H9 (cell line): ENCODE results near the gene TEX261. TPM values are rescaled to one million over a fixed set of nuclear protein-coding genes. Genes with fewer than 3 reads are reported as not detected.
A peak's percentile ranks its signal among the peaks of the same experiment; 100 is the strongest.

Experiments used
- DNase-seq: peaks from one replicate; pipeline ENCODE4 v3.0.0-alpha.2; 2017
- H2AFZ ChIP-seq: one replicate; pipeline ENCODE4 v1.6.1; 2013; ENCODE audit warnings: mild to moderate bottlenecking, low read length, control low read depth, moderate library complexity
- H2AK5ac ChIP-seq: 2 replicates; pipeline ENCODE4 v1.6.1; 2013; ENCODE audit warnings: low read length, control low read depth, mixed read lengths; ENCODE audit not compliant: insufficient read length
- H2BK120ac ChIP-seq: one replicate; pipeline ENCODE4 v1.6.1; 2013; ENCODE audit warnings: low read depth, mild to moderate bottlenecking, low read length, control low read depth, inconsistent platforms; ENCODE audit not compliant: poor library complexity, severe bottlenecking
- H2BK12ac ChIP-seq: 2 replicates; pipeline ENCODE4 v1.6.1; 2013; ENCODE audit warnings: low read length, control low read depth, mixed read lengths, low read depth; ENCODE audit not compliant: insufficient read length
- H2BK15ac ChIP-seq: 2 replicates; pipeline ENCODE4 v1.6.1; 2013; ENCODE audit warnings: low read depth, low read length, control low read depth
- H2BK20ac ChIP-seq: one replicate; pipeline ENCODE4 v1.6.1; 2013; ENCODE audit warnings: low read depth, mild to moderate bottlenecking, low read length, control low read depth, inconsistent platforms; ENCODE audit not compliant: poor library complexity, severe bottlenecking
- H2BK5ac ChIP-seq: 2 replicates; pipeline ENCODE4 v1.6.1; 2013; ENCODE audit warnings: low read length, control low read depth, mixed read lengths; ENCODE audit not compliant: insufficient read length
- H3K14ac ChIP-seq: 2 replicates; pipeline ENCODE4 v1.6.1; 2013; ENCODE audit warnings: low read length, control low read depth; ENCODE audit not compliant: insufficient read depth
- H3K18ac ChIP-seq: 2 replicates; pipeline ENCODE4 v1.6.1; 2013; ENCODE audit warnings: low read depth, mild to moderate bottlenecking, mixed read lengths, low read length, control low read depth; ENCODE audit not compliant: insufficient read length
- H3K23ac ChIP-seq: 2 replicates; pipeline ENCODE4 v1.6.1; 2013; ENCODE audit warnings: low read length, control low read depth, mixed read lengths, low read depth; ENCODE audit not compliant: insufficient read length
- H3K23me2 ChIP-seq: 2 replicates; pipeline ENCODE4 v1.6.1; 2013; ENCODE audit warnings: low read depth, mild to moderate bottlenecking, mixed read lengths, low read length, control low read depth; ENCODE audit not compliant: insufficient read length, poor library complexity, severe bottlenecking
- H3K27ac ChIP-seq: 2 replicates; pipeline ENCODE4 v1.5.1; 2013; ENCODE audit warnings: low read length, control low read depth, mixed read lengths, low read depth; ENCODE audit not compliant: insufficient read length
- H3K27me3 ChIP-seq: 2 replicates; pipeline ENCODE4 v1.6.1; 2013; ENCODE audit warnings: low read length, control low read depth, inconsistent platforms; ENCODE audit not compliant: insufficient read depth
- H3K4ac ChIP-seq: 2 replicates; pipeline ENCODE4 v1.6.1; 2013; ENCODE audit warnings: low read depth, mild to moderate bottlenecking, control low read depth, inconsistent platforms, low read length, moderate library complexity
- H3K4me1 ChIP-seq: 2 replicates; pipeline ENCODE4 v1.6.1; 2013; ENCODE audit warnings: low read length, control low read depth, inconsistent platforms; ENCODE audit not compliant: insufficient read depth
- H3K4me2 ChIP-seq: 2 replicates; pipeline ENCODE4 v1.6.1; 2013; ENCODE audit warnings: low read length, control low read depth, mixed read lengths; ENCODE audit not compliant: insufficient read length, insufficient read depth
- H3K56ac ChIP-seq: 2 replicates; pipeline ENCODE4 v1.6.1; 2013; ENCODE audit warnings: low read depth, mild to moderate bottlenecking, mixed read lengths, low read length, control low read depth; ENCODE audit not compliant: insufficient read length
- H3K79me1 ChIP-seq: 2 replicates; pipeline ENCODE4 v1.6.1; 2013; ENCODE audit warnings: low read depth, mild to moderate bottlenecking, moderate library complexity, low read length, control low read depth, inconsistent platforms; ENCODE audit not compliant: insufficient read depth, poor library complexity, severe bottlenecking
- H3K79me2 ChIP-seq: 2 replicates; pipeline ENCODE4 v1.6.1; 2013; ENCODE audit warnings: low read length, control low read depth, inconsistent platforms; ENCODE audit not compliant: insufficient read depth
- H3K9ac ChIP-seq: 2 replicates; pipeline ENCODE4 v1.6.1; 2013; ENCODE audit warnings: low read length, control low read depth, mixed read lengths; ENCODE audit not compliant: insufficient read length; ENCODE audit errors: extremely low read depth
- H3K9me3 ChIP-seq: one replicate; pipeline ENCODE4 v1.6.1; 2013; ENCODE audit warnings: low read depth, low read length, inconsistent platforms; ENCODE audit not compliant: control insufficient read depth
- H3T11ph ChIP-seq: one replicate; pipeline ENCODE4 v1.6.1; 2013; ENCODE audit warnings: mild to moderate bottlenecking, low read length, control low read depth, inconsistent platforms
- H4K20me1 ChIP-seq: one replicate; pipeline ENCODE4 v1.6.1; 2013; ENCODE audit not compliant: control insufficient read depth, insufficient read length, insufficient read depth
- H4K5ac ChIP-seq: 2 replicates; pipeline ENCODE4 v1.6.1; 2013; ENCODE audit warnings: low read depth, mild to moderate bottlenecking, mixed read lengths, low read length, control low read depth; ENCODE audit not compliant: insufficient read length
- H4K8ac ChIP-seq: replicated peaks from 2 replicates; pipeline ENCODE4 v1.6.1; 2013; ENCODE audit warnings: low read length, control low read depth, mixed read lengths, low read depth; ENCODE audit not compliant: insufficient read length
- H4K91ac ChIP-seq: 2 replicates; pipeline ENCODE4 v1.6.1; 2013; ENCODE audit warnings: low read depth, mild to moderate bottlenecking, moderate library complexity, mixed read lengths, low read length, control low read depth; ENCODE audit not compliant: insufficient read length
- H3K27ac Mint-ChIP-seq, 3 experiments: 2 replicates in 2 of 3; 3 replicates in 1 of 3; pipeline ENCODE4 v1.8.0; 2020 to 2021; ENCODE audit warnings: mixed read lengths in 3 of 3, mild to moderate bottlenecking in 1 of 3, moderate library complexity in 1 of 3
- H3K27me3 Mint-ChIP-seq: 2 replicates; pipeline ENCODE4 v1.8.0; 2021; ENCODE audit warnings: low read depth, mild to moderate bottlenecking, moderate library complexity, mixed read lengths
- H3K36me3 Mint-ChIP-seq, 3 experiments: 2 replicates in 2 of 3; 3 replicates in 1 of 3; pipeline ENCODE4 v1.8.0; 2020 to 2021; ENCODE audit warnings: low read depth in 3 of 3, mixed read lengths in 3 of 3; ENCODE audit not compliant: insufficient read depth in 1 of 3
- H3K4me1 Mint-ChIP-seq, 2 experiments: 2 replicates each; pipeline ENCODE4 v1.8.0; 2020; ENCODE audit warnings: mixed read lengths in 2 of 2
- H3K4me3 Mint-ChIP-seq, 2 experiments: 2 replicates in 1 of 2; 3 replicates in 1 of 2; pipeline ENCODE4 v1.8.0; 2020 to 2021; ENCODE audit warnings: mild to moderate bottlenecking in 2 of 2, mixed read lengths in 2 of 2, moderate library complexity in 1 of 2
- H3K9me3 Mint-ChIP-seq, 2 experiments: 2 replicates in 1 of 2; 3 replicates in 1 of 2; pipeline ENCODE4 v1.8.0; 2020; ENCODE audit warnings: mild to moderate bottlenecking in 2 of 2, mixed read lengths in 2 of 2, moderate library complexity in 1 of 2
- WGBS: extraction: QIAGEN DNeasy Blood & Tissue Kit; methylation state at CpG from one replicate; pipeline ENCODE4 v1.1.7; 2013; ENCODE audit warnings: missing lambda C conversion rate, low lambda C conversion rate, mixed read lengths; ENCODE audit not compliant: insufficient read length; ENCODE audit errors: extremely low coverage; 5-methylcytosine and 5-hydroxymethylcytosine counted together
- total RNA-seq: library from RNA; stranded (reverse); gene quantifications from 2 replicates; pipeline ENCODE4 v1.2.1, GENCODE V29; 2021
- TF ChIP-seq, protein P1 (sequence below): fragments of 200-600 bp; sonication (generic); conservative IDR thresholded peaks from 3 replicates; pipeline ENCODE4 v1.8.0; 2021; ENCODE audit warnings: antibody characterized with exemption, mild to moderate bottlenecking

Gene TEX261
- total RNA-seq, 1 experiment from 2014 or later = 19.2 TPM

- WGBS = no CpG with 5 or more reads among the region's 14 CpGs
- peak; percentile 6 for DNase-seq
These were observed 29.2 kb downstream of the TEX261 start for GRCh38 chr2:70965506-70965905.

More at GRCh38 chr2:70965506-70965905, 29.2 kb downstream of the TEX261 start:
- Histone ChIP-seq H3K56ac (no peak overlapping the region), H3T11ph (no peak overlapping the region), H3K4ac (no peak overlapping the region), H3K23ac (no peak overlapping the region), H3K4me1 (no peaks in the 10 kb centered on the region), H3K79me2 (no peaks in the 10 kb centered on the region), H3K23me2 (peaks cover 7% of the 10 kb centered on the region), H2BK12ac (no peak overlapping the region), H4K5ac (no peak overlapping the region), H3K27me3 (peaks cover 15% of the 10 kb centered on the region; the same call in 1 of the 2 replicates), H2BK5ac (no peak overlapping the region), H3K14ac (no peak overlapping the region), H4K20me1 (no peaks in the 10 kb centered on the region), H2BK120ac (no peak overlapping the region), H3K79me1 (no peaks in the 10 kb centered on the region), H2AFZ (no peak overlapping the region), H4K8ac (no peak overlapping the region), H2AK5ac (no peak overlapping the region), H2BK15ac (no peak overlapping the region), H3K18ac (no peak overlapping the region), H2BK20ac (no peak overlapping the region), H3K9me3 (no peaks in the 10 kb centered on the region), H3K4me2 (no peak overlapping the region), H4K91ac (no peak overlapping the region), H3K9ac (no peak overlapping the region), H3K27ac (no peak overlapping the region)
- Mint-ChIP-seq H3K9me3 (no peaks in the 10 kb centered on the region; a peak in 2 of 5 replicates), H3K36me3 (no peaks in the 10 kb centered on the region), H3K4me1 (peaks cover 3 to 5% of the 10 kb centered on the region in 2 experiments), H3K4me3 (peak overlapping the region; percentile 47 to 83; a peak in 4 of 5 replicates), H3K27ac (no peak overlapping the region), H3K27me3 (peaks cover 99% of the 10 kb centered on the region)
- TF ChIP-seq, protein P1, sequence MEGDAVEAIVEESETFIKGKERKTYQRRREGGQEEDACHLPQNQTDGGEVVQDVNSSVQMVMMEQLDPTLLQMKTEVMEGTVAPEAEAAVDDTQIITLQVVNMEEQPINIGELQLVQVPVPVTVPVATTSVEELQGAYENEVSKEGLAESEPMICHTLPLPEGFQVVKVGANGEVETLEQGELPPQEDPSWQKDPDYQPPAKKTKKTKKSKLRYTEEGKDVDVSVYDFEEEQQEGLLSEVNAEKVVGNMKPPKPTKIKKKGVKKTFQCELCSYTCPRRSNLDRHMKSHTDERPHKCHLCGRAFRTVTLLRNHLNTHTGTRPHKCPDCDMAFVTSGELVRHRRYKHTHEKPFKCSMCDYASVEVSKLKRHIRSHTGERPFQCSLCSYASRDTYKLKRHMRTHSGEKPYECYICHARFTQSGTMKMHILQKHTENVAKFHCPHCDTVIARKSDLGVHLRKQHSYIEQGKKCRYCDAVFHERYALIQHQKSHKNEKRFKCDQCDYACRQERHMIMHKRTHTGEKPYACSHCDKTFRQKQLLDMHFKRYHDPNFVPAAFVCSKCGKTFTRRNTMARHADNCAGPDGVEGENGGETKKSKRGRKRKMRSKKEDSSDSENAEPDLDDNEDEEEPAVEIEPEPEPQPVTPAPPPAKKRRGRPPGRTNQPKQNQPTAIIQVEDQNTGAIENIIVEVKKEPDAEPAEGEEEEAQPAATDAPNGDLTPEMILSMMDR = no peak
